OCI-LY7 (cell line): ENCODE measurements around the gene RAB8A. TPM values are rescaled to one million over a fixed set of nuclear protein-coding genes. Genes with fewer than 3 reads are reported as not detected.

Experiments
- BruUV-seq: library from RNA; stranded (reverse); fragments of 400-500 nt; replicated peaks from 2 replicates; lab custom pipeline; 2021; lab: Mats Ljungman, UMichigan
- CTCF ChIA-PET: fragments of 300-600 bp; sonication (Branson Sonifier 250); formaldehyde crosslinking; loops from one replicate; lab custom pipeline; 2022; ENCODE audit warnings: antibody characterized with exemption; ENCODE audit not compliant: unreplicated experiment; lab: Charles Lee
- POLR2A ChIA-PET: fragments of 300-600 bp; sonication (Branson Sonifier 250); formaldehyde crosslinking; loops from one replicate; lab custom pipeline; 2022; ENCODE audit warnings: antibody characterized with exemption; lab: Charles Lee
- DNase-seq: peaks from one replicate; pipeline ENCODE4 v3.0.0-alpha.2; 2015; ENCODE audit warnings: low spot score
- H2AFZ ChIP-seq: fragments of 200-600 bp; sonication (generic), shearing (Covaris generic); 2 replicates; pipeline ENCODE4 v1.6.1; 2014; ENCODE audit warnings: mild to moderate bottlenecking, antibody characterized with exemption, low read length, moderate library complexity
- H3K27ac ChIP-seq: fragments of 200-600 bp; sonication (generic); 2 replicates; pipeline ENCODE4 v1.5.1; 2014; ENCODE audit warnings: mixed run types, low read depth, mild to moderate bottlenecking, moderate library complexity, low read length, inconsistent platforms; ENCODE audit not compliant: poor library complexity, severe bottlenecking
- H3K36me3 ChIP-seq: fragments of 200-600 bp; sonication (generic); 2 replicates; pipeline ENCODE4 v1.6.1; 2014; ENCODE audit warnings: mild to moderate bottlenecking, antibody characterized with exemption, low read length, moderate library complexity, mixed read lengths; ENCODE audit not compliant: insufficient read depth
- H3K4me1 ChIP-seq: fragments of 200-600 bp; sonication (generic); 2 replicates; pipeline ENCODE4 v1.5.1; 2014; ENCODE audit warnings: mild to moderate bottlenecking, low read length; ENCODE audit not compliant: insufficient read depth, poor library complexity, severe bottlenecking
- H3K4me2 ChIP-seq: fragments of 200-600 bp; sonication (generic); 2 replicates; pipeline ENCODE4 v1.6.1; 2014; ENCODE audit warnings: mild to moderate bottlenecking, low read length
- H3K4me3 ChIP-seq: fragments of 200-600 bp; sonication (generic); 2 replicates; pipeline ENCODE4 v1.5.1; 2014; ENCODE audit warnings: mild to moderate bottlenecking, low read depth, low read length; ENCODE audit not compliant: poor library complexity, severe bottlenecking
- H3K79me2 ChIP-seq: fragments of 200-600 bp; sonication (generic); 2 replicates; pipeline ENCODE4 v1.6.1; 2016; ENCODE audit warnings: low read depth, mild to moderate bottlenecking, low read length, moderate library complexity, mixed read lengths; ENCODE audit not compliant: insufficient read depth
- H3K9me2 ChIP-seq: fragments of 200-600 bp; sonication (generic); 2 replicates; pipeline ENCODE4 v1.6.1; 2016; ENCODE audit warnings: mild to moderate bottlenecking, low read length, mixed read lengths; ENCODE audit not compliant: insufficient read depth
- H3K9me3 ChIP-seq: fragments of 200-600 bp; sonication (generic); 2 replicates; pipeline ENCODE4 v1.6.1; 2014; ENCODE audit warnings: mild to moderate bottlenecking, mixed run types, low read length, mixed read lengths
- H4K20me1 ChIP-seq: fragments of 200-600 bp; sonication (generic); 2 replicates; pipeline ENCODE4 v1.6.1; 2014; ENCODE audit warnings: mild to moderate bottlenecking, antibody characterized with exemption, low read length, moderate library complexity, mixed read lengths; ENCODE audit not compliant: insufficient read depth
- EZH2phosphoT487 ChIP-seq: fragments of 200-600 bp; sonication (generic); IDR thresholded peaks from 2 replicates; pipeline ENCODE4 v1.6.1; 2018; ENCODE audit warnings: low read depth, borderline replicate concordance, mild to moderate bottlenecking, mixed run types, antibody characterized with exemption, low read length, moderate library complexity, mixed read lengths
- intact Hi-C: fragments of 100-400 bp; cut with micrococcal nuclease; formaldehyde crosslinking; loops from one replicate; pipeline ENCODE4 v1.10.0; 2022; ENCODE audit not compliant: unreplicated experiment
- total RNA-seq, 2 experiments: library from RNA; depleted of rRNA in 1 of 2; stranded (reverse); fragments of >200 nt in 1 of 2; shearing (Covaris generic) in 1 of 2; gene quantifications; 2 replicates each; pipeline ENCODE4 v1.2.3, GENCODE V29; 2014 to 2022
- TF ChIP-seq, protein P1 (sequence below): fragments of 200-600 bp; sonication (generic); conservative IDR thresholded peaks from 2 replicates; pipeline ENCODE4 v1.5.1; 2014; ENCODE audit warnings: mild to moderate bottlenecking, antibody characterized with exemption, low read length, moderate library complexity, mixed read lengths

The RAB8A gene
- total RNA-seq, 2 experiments from 2014 or later = 64.9 to 124 TPM

DNA sequence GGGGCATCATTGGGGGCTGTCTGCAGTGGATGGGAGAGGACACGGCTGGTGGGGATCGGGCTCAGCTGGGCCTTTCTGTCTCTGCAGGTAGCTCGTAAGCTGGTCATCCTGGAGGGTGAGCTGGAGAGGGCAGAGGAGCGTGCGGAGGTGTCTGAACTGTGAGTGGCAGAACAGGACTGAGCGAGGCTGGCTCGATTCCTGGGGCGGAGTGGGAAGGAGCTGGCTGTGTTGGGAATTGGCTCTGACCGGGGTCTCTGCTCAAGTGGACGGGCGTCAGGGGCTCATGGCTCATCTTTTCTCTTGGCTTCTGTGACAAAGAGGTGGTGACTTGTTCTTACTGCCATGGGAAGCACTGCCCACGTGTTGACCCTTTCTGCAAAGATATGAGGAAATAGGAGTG is 23.7 kb upstream of the RAB8A start:
- BruUV-seq = no TSS peak
- Histone ChIP-seq H3K27ac (no peak overlapping the region), H3K4me3 (no peak overlapping the region), H2AFZ (no peak overlapping the region), H3K9me3 (no peaks in the 10 kb centered on the region), H3K4me1 (peaks cover 14% of the 10 kb centered on the region), H3K4me2 (no peak overlapping the region), H3K36me3 (peaks cover 99% of the 10 kb centered on the region), H3K79me2 (no peaks in the 10 kb centered on the region), H4K20me1 (no peaks in the 10 kb centered on the region), H3K9me2 (no peaks in the 10 kb centered on the region)
- no peak for TF ChIP-seq EZH2phosphoT487
- TF ChIP-seq, protein P1, sequence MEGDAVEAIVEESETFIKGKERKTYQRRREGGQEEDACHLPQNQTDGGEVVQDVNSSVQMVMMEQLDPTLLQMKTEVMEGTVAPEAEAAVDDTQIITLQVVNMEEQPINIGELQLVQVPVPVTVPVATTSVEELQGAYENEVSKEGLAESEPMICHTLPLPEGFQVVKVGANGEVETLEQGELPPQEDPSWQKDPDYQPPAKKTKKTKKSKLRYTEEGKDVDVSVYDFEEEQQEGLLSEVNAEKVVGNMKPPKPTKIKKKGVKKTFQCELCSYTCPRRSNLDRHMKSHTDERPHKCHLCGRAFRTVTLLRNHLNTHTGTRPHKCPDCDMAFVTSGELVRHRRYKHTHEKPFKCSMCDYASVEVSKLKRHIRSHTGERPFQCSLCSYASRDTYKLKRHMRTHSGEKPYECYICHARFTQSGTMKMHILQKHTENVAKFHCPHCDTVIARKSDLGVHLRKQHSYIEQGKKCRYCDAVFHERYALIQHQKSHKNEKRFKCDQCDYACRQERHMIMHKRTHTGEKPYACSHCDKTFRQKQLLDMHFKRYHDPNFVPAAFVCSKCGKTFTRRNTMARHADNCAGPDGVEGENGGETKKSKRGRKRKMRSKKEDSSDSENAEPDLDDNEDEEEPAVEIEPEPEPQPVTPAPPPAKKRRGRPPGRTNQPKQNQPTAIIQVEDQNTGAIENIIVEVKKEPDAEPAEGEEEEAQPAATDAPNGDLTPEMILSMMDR = no peak
- ChIA-PET POLR2A (no interaction called here), CTCF (no interaction called here)
- intact Hi-C loops = no loop called here
- DNase-seq = no peak

DNA sequence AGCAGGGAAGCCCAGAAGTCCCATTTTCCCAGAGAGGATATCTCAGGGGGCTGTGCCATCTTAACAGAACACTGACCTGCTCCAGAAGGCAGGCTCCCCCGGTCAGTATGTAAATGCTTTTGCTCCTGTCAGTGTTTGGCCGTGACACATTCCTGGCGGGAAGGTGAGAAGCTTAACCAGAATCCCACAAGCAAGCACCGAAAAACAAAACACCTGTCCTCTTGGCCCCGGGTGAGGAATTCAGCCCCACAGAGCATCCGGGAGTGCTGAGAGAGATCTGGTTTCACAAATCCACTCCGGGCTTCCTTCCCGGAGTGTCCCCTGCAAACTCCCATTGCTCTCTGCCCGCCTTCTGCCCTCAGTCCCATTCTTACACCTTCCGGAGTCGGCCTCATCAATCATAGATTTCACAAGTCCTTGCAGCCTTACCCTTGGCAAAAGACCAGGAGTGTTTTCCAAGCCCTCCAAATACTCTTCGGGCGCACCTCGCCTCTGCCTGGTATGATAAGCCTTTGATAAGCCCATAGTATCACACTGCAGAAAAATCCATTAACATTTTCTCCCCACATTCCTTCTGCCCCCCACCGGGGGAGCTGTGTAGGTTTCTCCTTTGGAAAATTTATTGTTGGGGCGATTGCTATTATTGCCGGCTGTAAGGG is 23.2 kb upstream of the RAB8A start:
- H3K79me2 ChIP-seq = no peaks in the 10 kb centered on the region
- H3K9me3 ChIP-seq = no peaks in the 10 kb centered on the region
- no TSS peak for BruUV-seq
- ChIA-PET POLR2A (no interaction called here), CTCF (no interaction called here)
- no peak overlapping the region for H3K27ac ChIP-seq
- H2AFZ ChIP-seq = no peak overlapping the region
- peaks cover 14% of the 10 kb centered on the region for H3K4me1 ChIP-seq
- no peak overlapping the region for H3K4me2 ChIP-seq
- no peaks in the 10 kb centered on the region for H4K20me1 ChIP-seq
- no peak for TF ChIP-seq EZH2phosphoT487
- TF ChIP-seq, protein P1 = peak; percentile 45; the same call in 1 of the 2 replicates
- no peaks in the 10 kb centered on the region for H3K9me2 ChIP-seq
- H3K4me3 ChIP-seq = no peak overlapping the region
- intact Hi-C loops = no loop called here
- DNase-seq = no peak
- peaks cover 99% of the 10 kb centered on the region for H3K36me3 ChIP-seq
